HEK293 (cell line): ENCODE results near the gene TMEM100.

Source experiments
- CTCF ChIA-PET: fragments of 350-600 bp; formaldehyde crosslinking; extraction: SDS; loops from one replicate; lab custom pipeline; 2021; ENCODE audit warnings: antibody characterized with exemption; lab: Yijun Ruan, JAX
- POLR2A ChIA-PET: fragments of 300-600 bp; formaldehyde crosslinking; extraction: SDS; loops from one replicate; lab custom pipeline; 2020; ENCODE audit warnings: antibody characterized with exemption, inconsistent platforms; lab: Yijun Ruan, JAX
- H3K27ac ChIP-seq: fragments of 200-500 bp; sonication (Bioruptor generic); 2 replicates; pipeline ENCODE4 v1.5.1; 2014; ENCODE audit warnings: low read depth, low read length, control low read depth, inconsistent platforms; ENCODE audit errors: extremely low read depth
- H3K36me3 ChIP-seq, 2 experiments: fragments of 200-500 bp in 1 of 2; sonication (Bioruptor generic) in 1 of 2; 1 replicate in 1 of 2; 2 replicates in 1 of 2; pipeline ENCODE4 v1.5.1; 2014 to 2017; ENCODE audit warnings: inconsistent platforms in 2 of 2, low read length in 2 of 2; ENCODE audit not compliant: control insufficient read depth in 2 of 2, insufficient read depth in 1 of 2
- H3K4me1 ChIP-seq: fragments of 200-500 bp; sonication (Bioruptor generic); 2 replicates; pipeline ENCODE4 v1.5.1; 2014; ENCODE audit warnings: mild to moderate bottlenecking, low read length, inconsistent platforms; ENCODE audit not compliant: control insufficient read depth, insufficient read depth
- H3K4me3 ChIP-seq: 2 replicates; pipeline ENCODE4 v1.5.1; 2011; ENCODE audit warnings: low read depth, mild to moderate bottlenecking, control low read depth, low read length, moderate library complexity
- H3K9me3 ChIP-seq: fragments of 200-500 bp; sonication (Bioruptor generic); 2 replicates; pipeline ENCODE4 v1.5.1; 2014; ENCODE audit warnings: low read depth, low read length, inconsistent platforms; ENCODE audit not compliant: control insufficient read depth, insufficient read depth
- AEBP2 ChIP-seq: fragments of 450-650 bp; formaldehyde crosslinking; IDR thresholded peaks from 2 replicates; pipeline ENCODE4 v1.5.1; 2016; ENCODE audit warnings: missing biosample characterization, missing genetic modification characterization, borderline replicate concordance
- KLF1 ChIP-seq: fragments of 450-650 bp; formaldehyde crosslinking; IDR thresholded peaks from 2 replicates; pipeline ENCODE4 v1.5.1; 2016; ENCODE audit warnings: missing biosample characterization, missing genetic modification characterization
- KLF17 ChIP-seq: fragments of 450-650 bp; formaldehyde crosslinking; IDR thresholded peaks from 2 replicates; pipeline ENCODE4 v1.5.1; 2016; ENCODE audit warnings: missing biosample characterization, missing genetic modification characterization
- MEIS1 ChIP-seq: sonication (generic); formaldehyde crosslinking; IDR thresholded peaks from 2 replicates; pipeline ENCODE4 v1.8.1; 2022; ENCODE audit warnings: missing genetic modification reagents, mild to moderate bottlenecking, borderline replicate concordance
- OVOL3 ChIP-seq: fragments of 450-650 bp; formaldehyde crosslinking; IDR thresholded peaks from 2 replicates; pipeline ENCODE4 v1.5.1; 2016; ENCODE audit warnings: missing biosample characterization, missing genetic modification characterization
- PRDM1 ChIP-seq: fragments of 450-650 bp; formaldehyde crosslinking; IDR thresholded peaks from 2 replicates; pipeline ENCODE4; 2016; ENCODE audit warnings: missing biosample characterization, missing genetic modification characterization
- REPIN1 ChIP-seq: fragments of 450-650 bp; formaldehyde crosslinking; IDR thresholded peaks from 2 replicates; pipeline ENCODE4 v1.5.1; 2017; ENCODE audit warnings: missing biosample characterization, missing genetic modification characterization, low read depth
- SETDB1 ChIP-seq: IDR thresholded peaks from one replicate; pipeline ENCODE4 v1.6.1; 2017; ENCODE audit warnings: mild to moderate bottlenecking, low read length, moderate library complexity, mixed read lengths; ENCODE audit not compliant: insufficient read length
- WT1 ChIP-seq: fragments of 450-650 bp; formaldehyde crosslinking; IDR thresholded peaks from 2 replicates; pipeline ENCODE4 v1.5.1; 2016; ENCODE audit warnings: missing biosample characterization, missing genetic modification characterization
- ZBTB17 ChIP-seq: fragments of 450-650 bp; formaldehyde crosslinking; IDR thresholded peaks from 2 replicates; pipeline ENCODE4 v1.5.1; 2016; ENCODE audit warnings: missing biosample characterization, missing genetic modification characterization
- ZBTB21 ChIP-seq: fragments of 450-650 bp; formaldehyde crosslinking; IDR thresholded peaks from 2 replicates; pipeline ENCODE4 v1.5.1; 2017; ENCODE audit warnings: missing biosample characterization, missing genetic modification characterization
- ZIC2 ChIP-seq: fragments of 450-650 bp; formaldehyde crosslinking; IDR thresholded peaks from 2 replicates; pipeline ENCODE4 v1.5.1; 2016; ENCODE audit warnings: missing biosample characterization, missing genetic modification characterization
- ZNF19 ChIP-seq: fragments of 450-650 bp; formaldehyde crosslinking; IDR thresholded peaks from 2 replicates; pipeline ENCODE4; 2016; ENCODE audit warnings: missing biosample characterization, missing genetic modification characterization, low read depth
- ZNF221 ChIP-seq: fragments of 450-650 bp; formaldehyde crosslinking; IDR thresholded peaks from 2 replicates; pipeline ENCODE4 v1.5.1; 2017; ENCODE audit warnings: missing biosample characterization, missing genetic modification characterization, borderline replicate concordance
- ZNF23 ChIP-seq: fragments of 450-650 bp; formaldehyde crosslinking; IDR thresholded peaks from 2 replicates; pipeline ENCODE4 v1.5.1; 2016; ENCODE audit warnings: missing biosample characterization, missing genetic modification characterization, borderline replicate concordance
- ZNF239 ChIP-seq: fragments of 450-650 bp; formaldehyde crosslinking; IDR thresholded peaks from 2 replicates; pipeline ENCODE4 v1.5.1; 2016; ENCODE audit warnings: missing biosample characterization, missing genetic modification characterization
- ZNF24 ChIP-seq: fragments of 450-650 bp; formaldehyde crosslinking; IDR thresholded peaks from 2 replicates; pipeline ENCODE4 v1.5.1; 2016; ENCODE audit warnings: missing biosample characterization, missing genetic modification characterization
- ZNF266 ChIP-seq: fragments of 450-650 bp; formaldehyde crosslinking; IDR thresholded peaks from 2 replicates; pipeline ENCODE4 v1.5.1; 2016; ENCODE audit warnings: missing biosample characterization, missing genetic modification characterization, low read depth
- ZNF311 ChIP-seq: fragments of 450-650 bp; formaldehyde crosslinking; IDR thresholded peaks from 2 replicates; pipeline ENCODE4 v1.5.1; 2017; ENCODE audit warnings: missing biosample characterization, missing genetic modification characterization, borderline replicate concordance
- ZNF335 ChIP-seq: fragments of 450-650 bp; formaldehyde crosslinking; conservative IDR thresholded peaks from 2 replicates; pipeline ENCODE4 v1.5.1; 2016; ENCODE audit warnings: missing biosample characterization, missing genetic modification characterization
- ZNF404 ChIP-seq: fragments of 450-650 bp; formaldehyde crosslinking; IDR thresholded peaks from 2 replicates; pipeline ENCODE4 v1.5.1; 2017; ENCODE audit warnings: missing biosample characterization, missing genetic modification characterization
- ZNF518A ChIP-seq: fragments of 450-650 bp; formaldehyde crosslinking; conservative IDR thresholded peaks from 2 replicates; pipeline ENCODE4 v1.5.1; 2016; ENCODE audit warnings: low read depth, missing biosample characterization, missing genetic modification characterization
- ZNF530 ChIP-seq: fragments of 450-650 bp; formaldehyde crosslinking; IDR thresholded peaks from 2 replicates; pipeline ENCODE4 v1.5.1; 2016; ENCODE audit warnings: low read depth, missing biosample characterization, missing genetic modification characterization
- ZNF558 ChIP-seq: fragments of 450-650 bp; formaldehyde crosslinking; IDR thresholded peaks from 2 replicates; pipeline ENCODE4 v1.5.1; 2016; ENCODE audit warnings: missing biosample characterization, missing genetic modification characterization
- ZNF580 ChIP-seq: fragments of 450-650 bp; formaldehyde crosslinking; IDR thresholded peaks from 2 replicates; pipeline ENCODE4 v1.5.1; 2016; ENCODE audit warnings: missing biosample characterization, missing genetic modification characterization
- ZNF596 ChIP-seq: fragments of 450-650 bp; IDR thresholded peaks from 2 replicates; pipeline ENCODE4 v1.5.0; 2018; ENCODE audit warnings: missing biosample characterization, mild to moderate bottlenecking, missing genetic modification characterization, moderate library complexity
- ZNF629 ChIP-seq: fragments of 450-650 bp; formaldehyde crosslinking; IDR thresholded peaks from 2 replicates; pipeline ENCODE4 v1.5.1; 2017; ENCODE audit warnings: missing biosample characterization, missing genetic modification characterization
- ZNF701 ChIP-seq: fragments of 450-650 bp; formaldehyde crosslinking; IDR thresholded peaks from 2 replicates; pipeline ENCODE4 v1.5.1; 2016; ENCODE audit warnings: missing biosample characterization, missing genetic modification characterization
- ZNF768 ChIP-seq: fragments of 450-650 bp; formaldehyde crosslinking; IDR thresholded peaks from 2 replicates; pipeline ENCODE4 v1.5.1; 2018; ENCODE audit warnings: missing biosample characterization, mild to moderate bottlenecking, missing genetic modification characterization
- ZNF777 ChIP-seq: fragments of 450-650 bp; formaldehyde crosslinking; IDR thresholded peaks from 2 replicates; pipeline ENCODE4 v1.5.1; 2017; ENCODE audit warnings: missing biosample characterization, missing genetic modification characterization, borderline replicate concordance
- ZNF843 ChIP-seq: fragments of 450-650 bp; formaldehyde crosslinking; IDR thresholded peaks from 2 replicates; pipeline ENCODE4 v1.5.1; 2016; ENCODE audit warnings: missing biosample characterization, missing genetic modification characterization

TMEM100 gene

GRCh38 chr17:55734128-55734781 lies 11.6 kb upstream of the TMEM100 start:
- ChIA-PET CTCF (interaction anchor here (0.5 to 5.5 kb wide), 14 partner anchors 11 to 857 kb away, joined by 3 to 46 read pairs (median 5); partner anchors contain the start of genes PCTP and TMEM100), POLR2A (interaction anchor here (2.6 kb wide), 1 partner anchor 16 kb away, joined by 16 read pairs; the partner anchor contains the start of gene PCTP)
- H3K4me3 ChIP-seq = no peak overlapping the region
- H3K4me1 ChIP-seq = peaks cover 29% of the 10 kb centered on the region
- H3K27ac ChIP-seq = no peak overlapping the region; the same call in 1 of the 2 replicates
- H3K9me3 ChIP-seq = no peaks in the 10 kb centered on the region
- H3K36me3 ChIP-seq = no peaks in the 10 kb centered on the region
- TF ChIP-seq ZNF629 (tag by site-specific recombination) (no peak), MEIS1 (CRISPR knock-in tag) (no peak), ZNF311 (tag by site-specific recombination) (no peak), ZIC2 (tag by site-specific recombination) (no peak), ZBTB17 (tag by site-specific recombination) (no peak), ZNF596 (tag by site-specific recombination) (peak; percentile 99), PRDM1 (tag by site-specific recombination) (0 out of 2 replicates have a peak, but pooled peaks have one; percentile 21), ZBTB21 (tag by site-specific recombination) (no peak), ZNF530 (tag by site-specific recombination) (no peak), ZNF580 (tag by site-specific recombination) (peak; percentile 66; the same call in 1 of the 2 replicates), ZNF335 (tag by site-specific recombination) (no peak), ZNF404 (tag by site-specific recombination) (no peak), ZNF777 (no peak), KLF17 (tag by site-specific recombination) (no peak), AEBP2 (tag by site-specific recombination) (no peak), ZNF768 (tag by site-specific recombination) (no peak), SETDB1 (no peak), ZNF23 (no peak), ZNF701 (no peak), WT1 (no peak), ZNF24 (tag by site-specific recombination) (no peak), ZNF558 (no peak), ZNF518A (tag by site-specific recombination) (no peak), REPIN1 (tag by site-specific recombination) (no peak), ZNF221 (tag by site-specific recombination) (no peak), OVOL3 (tag by site-specific recombination) (no peak), ZNF19 (no peak), ZNF843 (tag by site-specific recombination) (no peak), KLF1 (tag by site-specific recombination) (no peak), ZNF239 (tag by site-specific recombination) (no peak), ZNF266 (tag by site-specific recombination) (no peak)
